ENCODE measurements around the gene KCNJ14.

Gene KCNJ14

DNA sequence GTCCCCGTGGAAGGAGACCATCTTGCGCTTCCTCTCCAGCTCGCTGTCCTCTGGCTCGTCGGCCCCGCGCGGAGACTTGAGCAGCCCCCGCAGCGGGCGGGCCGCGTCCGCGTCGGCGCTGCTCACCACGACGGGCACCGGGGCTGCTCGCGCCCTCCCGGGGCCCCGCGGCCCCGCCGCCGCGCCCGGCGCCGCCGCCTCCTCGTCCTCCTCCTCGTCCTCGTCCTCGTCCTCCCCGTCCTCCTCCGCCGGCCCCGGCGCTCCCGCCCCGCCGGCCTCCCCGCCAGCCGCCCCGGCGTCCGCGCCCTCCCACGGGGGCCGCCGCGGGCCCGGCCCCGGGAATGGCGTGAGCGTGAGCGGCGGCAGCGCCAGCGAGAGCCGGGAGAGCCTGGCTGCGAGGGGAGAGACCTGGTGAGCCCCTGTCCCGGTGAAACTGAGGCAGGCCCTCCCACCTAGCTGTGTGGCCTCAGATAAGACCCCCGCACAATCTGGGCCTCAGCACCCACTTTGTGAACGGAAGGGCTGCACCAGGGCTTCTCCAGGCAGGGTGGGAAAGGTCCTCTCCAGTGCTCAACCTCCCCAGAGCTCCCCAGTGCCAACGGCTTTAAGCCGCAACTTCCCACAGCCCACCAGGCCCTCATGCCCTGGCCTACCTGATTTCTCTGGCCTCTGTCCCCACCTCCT is 38.5 kb downstream of the KCNJ14 start:
- Histone ChIP-seq H3K4me2 (ENCODE audit: low read depth, low read length, poor library complexity, severe bottlenecking) (no peak overlapping the region), H3K36me3 (ENCODE audit: insufficient read depth, low read length) (no peaks in the 10 kb centered on the region), H4K20me1 (ENCODE audit: insufficient read depth, low read length, poor library complexity, severe bottlenecking) (no peaks in the 10 kb centered on the region), H3K4me1 (ENCODE audit: insufficient read depth, low read length, poor library complexity, severe bottlenecking) (peaks cover 18% of the 10 kb centered on the region), H3K27me3 (ENCODE audit: insufficient read depth, low read length, poor library complexity, severe bottlenecking) (no peaks in the 10 kb centered on the region), H3F3A (ENCODE audit: low read depth) (no peaks in the 10 kb centered on the region), H3K4me3 (ENCODE audit: low read length, poor library complexity, severe bottlenecking) (no peak overlapping the region), H3K9ac (ENCODE audit: low read depth, low read length, poor library complexity, severe bottlenecking) (no peak overlapping the region), H3K9me3 (ENCODE audit: insufficient read depth, low read depth, low read length) (no peaks in the 10 kb centered on the region), H2AFZ (ENCODE audit: low read length) (no peak overlapping the region), H3K9me2 (replicated peaks; ENCODE audit: low read depth, low read length) (no peaks in the 10 kb centered on the region), H3K79me2 (ENCODE audit: insufficient read depth, low read length) (no peaks in the 10 kb centered on the region)
- no peak for TF ChIP-seq EZH2phosphoT487 (IDR thresholded peaks at IDR 0.05; ENCODE audit: borderline replicate concordance)
- TF ChIP-seq, protein P1, sequence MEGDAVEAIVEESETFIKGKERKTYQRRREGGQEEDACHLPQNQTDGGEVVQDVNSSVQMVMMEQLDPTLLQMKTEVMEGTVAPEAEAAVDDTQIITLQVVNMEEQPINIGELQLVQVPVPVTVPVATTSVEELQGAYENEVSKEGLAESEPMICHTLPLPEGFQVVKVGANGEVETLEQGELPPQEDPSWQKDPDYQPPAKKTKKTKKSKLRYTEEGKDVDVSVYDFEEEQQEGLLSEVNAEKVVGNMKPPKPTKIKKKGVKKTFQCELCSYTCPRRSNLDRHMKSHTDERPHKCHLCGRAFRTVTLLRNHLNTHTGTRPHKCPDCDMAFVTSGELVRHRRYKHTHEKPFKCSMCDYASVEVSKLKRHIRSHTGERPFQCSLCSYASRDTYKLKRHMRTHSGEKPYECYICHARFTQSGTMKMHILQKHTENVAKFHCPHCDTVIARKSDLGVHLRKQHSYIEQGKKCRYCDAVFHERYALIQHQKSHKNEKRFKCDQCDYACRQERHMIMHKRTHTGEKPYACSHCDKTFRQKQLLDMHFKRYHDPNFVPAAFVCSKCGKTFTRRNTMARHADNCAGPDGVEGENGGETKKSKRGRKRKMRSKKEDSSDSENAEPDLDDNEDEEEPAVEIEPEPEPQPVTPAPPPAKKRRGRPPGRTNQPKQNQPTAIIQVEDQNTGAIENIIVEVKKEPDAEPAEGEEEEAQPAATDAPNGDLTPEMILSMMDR (conservative IDR thresholded peaks at IDR 0.05; ENCODE audit: low read length) = no peak

DNA sequence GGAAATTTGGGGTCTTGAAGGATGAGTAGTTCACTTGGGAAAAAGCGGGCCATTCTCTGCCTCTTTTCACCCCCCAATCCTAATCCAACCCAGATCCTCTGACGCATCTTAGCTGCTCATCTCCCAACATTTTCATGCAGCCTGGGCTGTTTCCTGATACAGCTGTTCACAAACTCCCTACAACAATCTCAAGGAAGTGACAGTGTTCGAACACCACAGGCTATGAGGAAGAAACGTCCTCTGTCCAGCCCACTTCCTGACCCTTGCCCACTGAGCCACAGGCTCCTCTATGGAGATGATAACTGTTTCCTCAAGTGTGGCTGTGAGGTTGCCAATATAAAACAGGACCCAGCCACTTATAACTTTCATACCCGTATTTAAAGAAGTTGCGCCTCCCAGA is 40.0 kb downstream of the KCNJ14 start:
- Histone ChIP-seq H3K4me1 (ENCODE audit: insufficient read depth, low read length, poor library complexity, severe bottlenecking) (peaks cover 18% of the 10 kb centered on the region), H3K9me3 (ENCODE audit: insufficient read depth, low read depth, low read length) (no peaks in the 10 kb centered on the region), H3F3A (ENCODE audit: low read depth) (no peaks in the 10 kb centered on the region), H3K4me3 (ENCODE audit: low read length, poor library complexity, severe bottlenecking) (peak overlapping the region; percentile 6), H3K27me3 (ENCODE audit: insufficient read depth, low read length, poor library complexity, severe bottlenecking) (no peaks in the 10 kb centered on the region), H3K9ac (ENCODE audit: low read depth, low read length, poor library complexity, severe bottlenecking) (peak overlapping the region; percentile 50), H3K36me3 (ENCODE audit: insufficient read depth, low read length) (no peaks in the 10 kb centered on the region), H3K9me2 (replicated peaks; ENCODE audit: low read depth, low read length) (no peaks in the 10 kb centered on the region), H4K20me1 (ENCODE audit: insufficient read depth, low read length, poor library complexity, severe bottlenecking) (no peaks in the 10 kb centered on the region), H2AFZ (ENCODE audit: low read length) (peak overlapping the region; percentile 21; the same call in 1 of the 2 replicates), H3K4me2 (ENCODE audit: low read depth, low read length, poor library complexity, severe bottlenecking) (peak overlapping the region; percentile 51), H3K79me2 (ENCODE audit: insufficient read depth, low read length) (no peaks in the 10 kb centered on the region)
- TF ChIP-seq, protein P1 (conservative IDR thresholded peaks at IDR 0.05; ENCODE audit: low read length) = no peak
- no peak for TF ChIP-seq EZH2phosphoT487 (IDR thresholded peaks at IDR 0.05; ENCODE audit: borderline replicate concordance)

DNA sequence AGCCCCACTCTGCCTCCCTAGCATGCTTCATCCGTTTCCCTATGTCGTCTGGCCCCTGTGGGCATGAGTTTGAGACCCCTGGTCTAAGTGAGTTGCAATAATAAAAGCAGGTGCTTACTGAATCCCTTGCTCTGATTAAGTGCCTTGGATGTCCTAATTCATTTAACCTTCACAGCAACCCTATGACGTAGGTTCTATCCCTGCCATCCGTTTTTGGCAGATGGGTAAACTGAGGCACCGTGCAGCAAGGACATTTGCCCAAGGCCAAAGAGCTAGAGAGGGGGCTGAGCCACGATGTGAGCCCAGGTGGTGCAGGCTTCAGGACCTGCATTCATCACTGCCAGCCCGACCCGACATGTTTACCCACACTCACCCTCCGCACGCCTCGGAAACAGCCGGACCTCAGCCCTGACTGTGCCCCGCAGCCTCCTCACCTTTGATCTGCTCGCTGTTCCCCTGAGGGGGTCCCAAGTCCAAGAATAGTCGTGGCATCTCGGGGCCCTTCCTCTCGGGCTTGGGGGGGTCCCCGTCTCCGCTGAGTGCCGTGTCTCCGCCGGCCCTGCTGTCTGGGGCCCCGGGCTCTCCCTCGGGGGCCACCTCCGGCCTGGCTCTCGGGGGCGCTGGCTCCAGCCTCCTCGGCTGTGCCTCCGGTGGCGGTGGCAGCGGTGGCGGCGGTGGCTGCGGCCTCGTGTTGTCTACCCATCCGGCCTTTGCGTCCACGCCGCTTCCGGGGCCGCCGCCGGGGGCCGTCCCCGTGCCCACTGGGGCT is 41.8 kb downstream of the KCNJ14 start:
- H2AFZ ChIP-seq (ENCODE audit: low read length) = no peak overlapping the region
- no peaks in the 10 kb centered on the region for H3K9me2 ChIP-seq (replicated peaks; ENCODE audit: low read depth, low read length)
- TF ChIP-seq EZH2phosphoT487 (IDR thresholded peaks at IDR 0.05; ENCODE audit: borderline replicate concordance) = no peak
- TF ChIP-seq, protein P1 (conservative IDR thresholded peaks at IDR 0.05; ENCODE audit: low read length) = no peak
- no peak overlapping the region for H3K4me3 ChIP-seq (ENCODE audit: low read length, poor library complexity, severe bottlenecking)
- no peak overlapping the region for H3K9ac ChIP-seq (ENCODE audit: low read depth, low read length, poor library complexity, severe bottlenecking)
- H3K4me2 ChIP-seq (ENCODE audit: low read depth, low read length, poor library complexity, severe bottlenecking) = no peak overlapping the region
- peaks cover 18% of the 10 kb centered on the region for H3K4me1 ChIP-seq (ENCODE audit: insufficient read depth, low read length, poor library complexity, severe bottlenecking)
- H3K36me3 ChIP-seq (ENCODE audit: insufficient read depth, low read length) = no peaks in the 10 kb centered on the region
- H3K79me2 ChIP-seq (ENCODE audit: insufficient read depth, low read length) = no peaks in the 10 kb centered on the region
- H3K27me3 ChIP-seq (ENCODE audit: insufficient read depth, low read length, poor library complexity, severe bottlenecking) = no peaks in the 10 kb centered on the region
- no peaks in the 10 kb centered on the region for H3K9me3 ChIP-seq (ENCODE audit: insufficient read depth, low read depth, low read length)
- H4K20me1 ChIP-seq (ENCODE audit: insufficient read depth, low read length, poor library complexity, severe bottlenecking) = no peaks in the 10 kb centered on the region
- no peaks in the 10 kb centered on the region for H3F3A ChIP-seq (ENCODE audit: low read depth)

All from Loucy (cell line).